ENCODE measurements around the gene PPP4R1. TPM values are rescaled to one million over a fixed set of nuclear protein-coding genes. Genes with fewer than 3 reads are reported as not detected.

The PPP4R1 gene
- polyA plus RNA-seq, 1 donor from 2014 or later, result 127 TPM

DNA sequence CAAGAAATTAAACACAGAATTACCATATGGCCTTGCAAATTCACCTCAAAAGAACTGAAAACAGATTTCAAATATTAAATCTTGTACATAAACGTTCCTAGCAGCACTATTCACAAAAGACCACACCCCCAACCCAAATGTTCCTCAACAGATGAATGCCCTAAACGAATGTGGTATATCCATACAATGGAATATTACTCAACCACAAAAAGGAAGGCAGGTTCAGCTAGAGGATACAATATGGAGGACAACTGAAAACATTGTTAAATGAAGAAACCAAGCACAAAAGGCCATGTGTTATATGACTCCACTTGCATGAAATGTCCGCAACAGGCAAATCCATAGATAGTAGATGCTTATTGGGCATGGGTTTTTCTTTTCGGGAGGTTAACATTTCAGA, 61.7 kb downstream of the PPP4R1 start:
- H3K4me2 ChIP-seq (ENCODE audit: low read length), result no peak overlapping the region
- H2AFZ ChIP-seq (ENCODE audit: low read depth, low read length), result no peak overlapping the region
- no peaks in the 10 kb centered on the region for H4K20me1 ChIP-seq (ENCODE audit: insufficient read depth)
- no peaks in the 10 kb centered on the region for H3K27me3 ChIP-seq (ENCODE audit: insufficient read depth, low read depth, low read length)
- H3K36me3 ChIP-seq (ENCODE audit: insufficient read depth, low read length), result peaks cover 14% of the 10 kb centered on the region
- H3K4me3 ChIP-seq (ENCODE audit: low read length), result no peak overlapping the region
- no peak overlapping the region for H3K9ac ChIP-seq (ENCODE audit: low read length)
- no peak for TF ChIP-seq SMC3 (conservative IDR thresholded peaks at IDR 0.05; ENCODE audit: poor library complexity)
- TF ChIP-seq EP300 (conservative IDR thresholded peaks at IDR 0.05; ENCODE audit: poor library complexity, severe bottlenecking), result no peak
- no peak for TF ChIP-seq RAD21 (conservative IDR thresholded peaks at IDR 0.05)
- no peak for TF ChIP-seq POLR2AphosphoS5 (IDR thresholded peaks at IDR 0.05)
- no peak for TF ChIP-seq EZH2 (IDR thresholded peaks at IDR 0.05; ENCODE audit: borderline replicate concordance, insufficient read depth, low read length, poor library complexity, severe bottlenecking)
- TF ChIP-seq, protein P1, sequence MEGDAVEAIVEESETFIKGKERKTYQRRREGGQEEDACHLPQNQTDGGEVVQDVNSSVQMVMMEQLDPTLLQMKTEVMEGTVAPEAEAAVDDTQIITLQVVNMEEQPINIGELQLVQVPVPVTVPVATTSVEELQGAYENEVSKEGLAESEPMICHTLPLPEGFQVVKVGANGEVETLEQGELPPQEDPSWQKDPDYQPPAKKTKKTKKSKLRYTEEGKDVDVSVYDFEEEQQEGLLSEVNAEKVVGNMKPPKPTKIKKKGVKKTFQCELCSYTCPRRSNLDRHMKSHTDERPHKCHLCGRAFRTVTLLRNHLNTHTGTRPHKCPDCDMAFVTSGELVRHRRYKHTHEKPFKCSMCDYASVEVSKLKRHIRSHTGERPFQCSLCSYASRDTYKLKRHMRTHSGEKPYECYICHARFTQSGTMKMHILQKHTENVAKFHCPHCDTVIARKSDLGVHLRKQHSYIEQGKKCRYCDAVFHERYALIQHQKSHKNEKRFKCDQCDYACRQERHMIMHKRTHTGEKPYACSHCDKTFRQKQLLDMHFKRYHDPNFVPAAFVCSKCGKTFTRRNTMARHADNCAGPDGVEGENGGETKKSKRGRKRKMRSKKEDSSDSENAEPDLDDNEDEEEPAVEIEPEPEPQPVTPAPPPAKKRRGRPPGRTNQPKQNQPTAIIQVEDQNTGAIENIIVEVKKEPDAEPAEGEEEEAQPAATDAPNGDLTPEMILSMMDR (IDR thresholded peaks at IDR 0.05; ENCODE audit: poor library complexity, severe bottlenecking), result no peak
- TF ChIP-seq TAF1 (IDR thresholded peaks at IDR 0.05; ENCODE audit: low read depth), result no peak
- TF ChIP-seq, protein P2, sequence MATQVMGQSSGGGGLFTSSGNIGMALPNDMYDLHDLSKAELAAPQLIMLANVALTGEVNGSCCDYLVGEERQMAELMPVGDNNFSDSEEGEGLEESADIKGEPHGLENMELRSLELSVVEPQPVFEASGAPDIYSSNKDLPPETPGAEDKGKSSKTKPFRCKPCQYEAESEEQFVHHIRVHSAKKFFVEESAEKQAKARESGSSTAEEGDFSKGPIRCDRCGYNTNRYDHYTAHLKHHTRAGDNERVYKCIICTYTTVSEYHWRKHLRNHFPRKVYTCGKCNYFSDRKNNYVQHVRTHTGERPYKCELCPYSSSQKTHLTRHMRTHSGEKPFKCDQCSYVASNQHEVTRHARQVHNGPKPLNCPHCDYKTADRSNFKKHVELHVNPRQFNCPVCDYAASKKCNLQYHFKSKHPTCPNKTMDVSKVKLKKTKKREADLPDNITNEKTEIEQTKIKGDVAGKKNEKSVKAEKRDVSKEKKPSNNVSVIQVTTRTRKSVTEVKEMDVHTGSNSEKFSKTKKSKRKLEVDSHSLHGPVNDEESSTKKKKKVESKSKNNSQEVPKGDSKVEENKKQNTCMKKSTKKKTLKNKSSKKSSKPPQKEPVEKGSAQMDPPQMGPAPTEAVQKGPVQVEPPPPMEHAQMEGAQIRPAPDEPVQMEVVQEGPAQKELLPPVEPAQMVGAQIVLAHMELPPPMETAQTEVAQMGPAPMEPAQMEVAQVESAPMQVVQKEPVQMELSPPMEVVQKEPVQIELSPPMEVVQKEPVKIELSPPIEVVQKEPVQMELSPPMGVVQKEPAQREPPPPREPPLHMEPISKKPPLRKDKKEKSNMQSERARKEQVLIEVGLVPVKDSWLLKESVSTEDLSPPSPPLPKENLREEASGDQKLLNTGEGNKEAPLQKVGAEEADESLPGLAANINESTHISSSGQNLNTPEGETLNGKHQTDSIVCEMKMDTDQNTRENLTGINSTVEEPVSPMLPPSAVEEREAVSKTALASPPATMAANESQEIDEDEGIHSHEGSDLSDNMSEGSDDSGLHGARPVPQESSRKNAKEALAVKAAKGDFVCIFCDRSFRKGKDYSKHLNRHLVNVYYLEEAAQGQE (IDR thresholded peaks at IDR 0.05; ENCODE audit: borderline replicate concordance), result no peak
- no peak for TF ChIP-seq MXI1 (conservative IDR thresholded peaks at IDR 0.05; ENCODE audit: poor library complexity, severe bottlenecking)
- H3K9me2 ChIP-seq (ENCODE audit: insufficient read depth, low read length), result no peaks in the 10 kb centered on the region
- no peaks in the 10 kb centered on the region for H3F3A ChIP-seq (ENCODE audit: insufficient read depth, low read length, poor library complexity, severe bottlenecking)
- H3K79me2 ChIP-seq (replicated peaks; ENCODE audit: insufficient read depth, low read length), result no peaks in the 10 kb centered on the region
- peaks cover 4% of the 10 kb centered on the region for H3K9me3 ChIP-seq (ENCODE audit: low read length)
- no peak overlapping the region for H3K27ac ChIP-seq (ENCODE audit: low read length)

DNA sequence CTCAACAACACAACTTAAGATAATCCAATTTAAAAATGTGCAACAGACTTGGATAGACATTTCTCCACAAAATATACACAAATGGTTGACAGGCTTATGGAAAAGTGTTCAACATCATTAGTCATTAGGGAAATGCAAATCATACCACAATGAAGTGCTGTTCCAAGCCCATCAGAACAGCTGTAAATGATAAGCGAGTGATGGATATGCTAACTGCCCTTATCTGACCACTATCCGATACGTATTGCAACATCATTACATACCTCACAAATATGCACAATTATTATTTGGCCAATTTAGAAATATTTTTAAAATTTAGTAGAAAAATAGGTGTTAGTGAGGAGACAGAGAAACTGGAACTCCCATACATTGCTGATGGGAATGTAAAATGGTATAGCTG, 62.2 kb downstream of the PPP4R1 start:
- Histone ChIP-seq H3F3A (ENCODE audit: insufficient read depth, low read length, poor library complexity, severe bottlenecking) (no peaks in the 10 kb centered on the region), H3K9me3 (ENCODE audit: low read length) (peaks cover 4% of the 10 kb centered on the region), H3K36me3 (ENCODE audit: insufficient read depth, low read length) (peaks cover 14% of the 10 kb centered on the region), H3K27ac (ENCODE audit: low read length) (no peak overlapping the region), H3K9ac (ENCODE audit: low read length) (no peak overlapping the region), H3K27me3 (ENCODE audit: insufficient read depth, low read depth, low read length) (no peaks in the 10 kb centered on the region), H3K9me2 (ENCODE audit: insufficient read depth, low read length) (no peaks in the 10 kb centered on the region), H3K4me3 (ENCODE audit: low read length) (no peak overlapping the region), H3K4me2 (ENCODE audit: low read length) (no peak overlapping the region), H4K20me1 (ENCODE audit: insufficient read depth) (no peaks in the 10 kb centered on the region), H2AFZ (ENCODE audit: low read depth, low read length) (no peak overlapping the region), H3K79me2 (replicated peaks; ENCODE audit: insufficient read depth, low read length) (no peaks in the 10 kb centered on the region)
- no peak for TF ChIP-seq EZH2 (IDR thresholded peaks at IDR 0.05; ENCODE audit: borderline replicate concordance, insufficient read depth, low read length, poor library complexity, severe bottlenecking)
- TF ChIP-seq EP300 (conservative IDR thresholded peaks at IDR 0.05; ENCODE audit: poor library complexity, severe bottlenecking), result no peak
- TF ChIP-seq, protein P2 (IDR thresholded peaks at IDR 0.05; ENCODE audit: borderline replicate concordance), result no peak
- TF ChIP-seq SMC3 (conservative IDR thresholded peaks at IDR 0.05; ENCODE audit: poor library complexity), result no peak
- no peak for TF ChIP-seq TAF1 (IDR thresholded peaks at IDR 0.05; ENCODE audit: low read depth)
- no peak for TF ChIP-seq RAD21 (conservative IDR thresholded peaks at IDR 0.05)
- no peak for TF ChIP-seq MXI1 (conservative IDR thresholded peaks at IDR 0.05; ENCODE audit: poor library complexity, severe bottlenecking)
- TF ChIP-seq, protein P1 (IDR thresholded peaks at IDR 0.05; ENCODE audit: poor library complexity, severe bottlenecking), result no peak
- no peak for TF ChIP-seq POLR2AphosphoS5 (IDR thresholded peaks at IDR 0.05)

Measured in neural cell (in vitro differentiated cells).